ENCODE measurements around the gene NFIA. TPM values are rescaled to one million over a fixed set of nuclear protein-coding genes. Genes with fewer than 3 reads are reported as not detected.

The NFIA gene
- polyA plus RNA-seq, 3 donors, result 14.4 to 14.7 (median 14.6) TPM

DNA sequence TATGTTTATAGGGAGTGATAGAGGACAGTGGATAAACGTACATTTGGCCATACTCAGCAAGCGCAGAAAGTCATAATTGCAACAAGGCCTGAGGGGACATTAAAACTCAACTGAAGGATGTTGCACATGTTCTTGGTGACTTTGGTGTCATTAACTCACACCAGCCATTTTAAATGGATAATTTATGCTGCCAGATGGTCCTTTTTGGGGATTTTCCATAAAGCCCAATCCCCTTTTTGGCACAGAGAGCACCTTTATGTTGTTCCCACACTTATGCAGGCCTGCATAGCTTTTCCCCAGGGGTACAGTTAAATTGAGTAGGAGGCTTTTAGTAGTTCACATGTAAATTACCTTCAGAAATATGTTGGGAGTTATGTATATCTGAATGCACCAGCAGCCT is 279.6 kb downstream of the NFIA start:
- DNase-seq, result no peak

- DNase-seq, result no peak
Measured at GRCh38 chr1:61362351-61362750, 280.0 kb downstream of the NFIA start.

DNA sequence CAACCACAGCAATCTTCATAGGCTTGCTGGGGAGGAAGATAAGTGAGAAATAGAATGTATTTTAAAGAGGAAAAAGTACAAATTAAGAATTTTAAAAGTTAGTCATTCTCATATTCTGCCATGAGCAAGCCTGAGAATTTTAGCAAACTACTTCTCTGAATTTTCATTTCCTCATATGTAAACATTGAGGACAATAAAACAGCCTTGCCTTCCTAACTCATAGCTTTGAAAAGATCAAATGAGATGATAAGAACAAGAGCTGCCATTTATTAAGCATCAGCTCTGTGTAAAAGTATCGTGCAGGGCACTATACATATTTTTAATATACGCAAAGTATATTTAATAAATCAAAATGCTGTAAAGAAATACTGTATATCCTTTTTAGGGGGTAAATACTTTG is 286.0 kb downstream of the NFIA start:
- no peak for DNase-seq

- no peak for DNase-seq
Measured at GRCh38 chr1:61368876-61369275, 286.5 kb downstream of the NFIA start.

GRCh38 chr1:61370177-61370912 is 288.0 kb downstream of the NFIA start:
- DNase-seq, result no peak

DNA sequence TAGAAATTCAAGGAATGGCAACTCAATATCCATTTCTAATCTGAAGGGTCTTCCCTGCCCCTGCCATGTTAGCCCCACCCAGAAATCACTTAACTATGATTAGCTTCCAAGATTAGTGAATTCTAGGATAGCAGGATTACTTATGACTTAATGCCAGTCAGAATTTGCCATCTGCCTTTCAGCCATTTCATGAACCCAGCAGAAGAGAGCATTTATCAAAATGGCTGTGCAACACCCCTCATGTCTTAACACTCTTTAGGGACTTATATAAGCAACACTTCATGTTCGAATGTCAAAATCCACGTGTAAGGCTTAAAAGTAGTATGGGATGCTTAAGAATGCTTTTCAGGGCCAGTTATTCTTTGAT is 288.5 kb downstream of the NFIA start:
- no peak for DNase-seq

DNA sequence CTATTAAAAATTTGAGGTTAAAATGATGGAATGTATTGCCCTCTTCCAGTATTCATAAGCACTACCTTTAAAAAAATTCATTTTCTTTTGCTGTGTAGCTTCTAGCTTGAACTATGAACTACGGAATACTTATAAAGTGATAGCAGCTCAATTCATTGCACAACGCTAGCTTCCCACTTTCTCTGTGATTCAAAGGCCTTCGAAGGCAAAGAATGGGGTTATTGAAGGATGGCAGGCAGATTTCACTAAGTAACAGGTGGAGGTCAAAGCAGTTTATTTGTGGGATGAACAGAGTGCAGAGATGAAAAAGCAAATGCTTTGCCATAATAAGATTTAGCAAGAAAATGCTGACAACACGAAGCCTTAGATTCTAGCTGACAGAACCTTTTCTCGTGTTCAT is 290.6 kb downstream of the NFIA start:
- DNase-seq, result no peak

GRCh38 chr1:61374156-61374555 is 291.8 kb downstream of the NFIA start:
- no peak for DNase-seq

DNA sequence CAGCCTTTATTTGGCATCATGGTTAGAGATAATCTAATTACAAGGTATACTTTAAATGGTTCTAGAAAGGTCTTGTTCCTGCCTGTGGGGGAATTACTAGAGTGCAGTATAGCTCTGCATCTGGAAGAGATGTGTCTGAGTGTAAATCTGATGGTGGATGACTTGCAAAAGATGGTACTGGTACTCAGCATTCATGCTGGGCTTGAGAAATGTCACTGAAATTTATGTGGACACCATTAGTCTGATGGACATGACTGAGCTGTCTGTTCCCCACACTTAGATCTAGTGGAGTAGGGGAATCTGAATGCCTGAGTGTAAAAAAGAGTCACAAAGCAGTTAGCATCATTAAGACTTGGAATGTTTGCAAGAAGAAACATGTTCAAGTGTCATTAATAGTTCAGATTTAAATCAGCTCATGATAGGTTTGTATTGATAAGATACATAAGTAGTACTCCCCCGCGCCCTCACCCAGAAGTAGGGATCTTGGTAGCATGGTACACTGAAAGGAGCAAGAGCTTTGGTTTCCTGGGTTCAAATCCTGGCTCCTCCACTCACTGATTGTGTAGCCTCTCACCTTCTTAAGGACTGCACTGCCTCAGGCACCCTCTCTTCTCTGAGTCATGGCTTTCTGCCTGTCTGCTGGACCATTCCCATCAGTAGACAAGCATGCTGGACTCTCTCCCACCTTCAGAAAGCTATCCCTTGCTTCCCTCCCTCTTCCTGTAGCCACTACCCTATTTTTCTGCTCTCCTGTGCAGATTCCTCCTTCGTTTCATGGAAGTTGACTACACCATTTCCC is 292.9 kb downstream of the NFIA start:
- DNase-seq, result no peak

GRCh38 chr1:61376151-61376550 is 293.8 kb downstream of the NFIA start:
- no peak for DNase-seq

DNA sequence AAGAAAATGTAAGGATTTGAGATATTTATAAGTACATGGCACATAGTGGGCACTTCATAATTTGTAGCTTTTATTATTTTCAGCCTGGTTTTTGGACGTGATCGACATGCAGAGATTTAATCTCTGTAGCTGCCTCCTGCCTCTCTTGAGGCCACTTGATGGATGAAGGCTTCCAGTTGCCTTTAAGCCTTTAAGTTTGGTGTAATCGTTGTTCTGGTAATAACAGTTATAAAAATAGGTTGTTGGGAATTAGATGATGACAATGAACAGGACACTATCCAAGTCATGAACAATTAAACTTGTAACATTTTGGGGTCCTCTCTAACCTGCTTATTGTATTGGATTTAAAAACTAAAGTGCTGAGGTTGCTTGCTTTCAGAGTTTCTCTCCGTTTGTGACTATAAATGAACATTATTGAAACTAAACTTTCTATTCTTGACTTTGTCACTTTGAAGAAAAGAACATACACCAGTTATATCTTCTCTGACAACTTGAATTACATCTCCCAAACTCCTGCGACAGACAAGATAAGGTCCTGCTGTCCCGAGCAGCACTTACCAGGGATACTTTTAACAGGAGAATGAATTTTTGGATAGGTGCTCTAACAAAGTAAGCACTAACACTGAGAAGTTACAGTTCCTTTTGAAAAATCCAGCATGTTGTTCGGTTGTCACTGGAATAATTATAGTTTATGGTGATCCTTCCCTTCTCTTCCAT is 295.0 kb downstream of the NFIA start:
- DNase-seq, result no peak

- no peak for DNase-seq
Measured at GRCh38 chr1:61378494-61379180, 296.3 kb downstream of the NFIA start.

DNA sequence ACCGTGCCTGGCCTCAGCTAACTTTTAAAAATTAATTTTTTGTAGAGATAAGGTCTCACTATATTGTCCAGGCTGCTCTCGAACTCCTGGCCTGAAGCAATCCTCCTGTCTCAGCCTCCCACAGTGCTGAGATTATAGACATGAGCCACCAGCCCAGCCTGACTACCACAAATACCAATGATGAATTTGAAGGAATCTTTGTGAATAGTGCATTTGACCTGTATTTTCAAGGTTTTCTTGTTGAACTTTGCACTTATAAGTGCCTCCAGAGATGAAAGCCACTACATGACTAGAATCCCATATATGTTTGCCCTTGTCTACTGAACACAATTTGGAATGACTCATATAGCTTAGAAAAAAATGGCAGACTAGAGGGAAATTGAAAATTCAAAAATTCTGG is 297.3 kb downstream of the NFIA start:
- DNase-seq, result no peak

GRCh38 chr1:61380561-61380960 is 298.2 kb downstream of the NFIA start:
- DNase-seq, result no peak

GRCh38 chr1:61386323-61386722 is 304.0 kb downstream of the NFIA start:
- DNase-seq, result no peak

DNA sequence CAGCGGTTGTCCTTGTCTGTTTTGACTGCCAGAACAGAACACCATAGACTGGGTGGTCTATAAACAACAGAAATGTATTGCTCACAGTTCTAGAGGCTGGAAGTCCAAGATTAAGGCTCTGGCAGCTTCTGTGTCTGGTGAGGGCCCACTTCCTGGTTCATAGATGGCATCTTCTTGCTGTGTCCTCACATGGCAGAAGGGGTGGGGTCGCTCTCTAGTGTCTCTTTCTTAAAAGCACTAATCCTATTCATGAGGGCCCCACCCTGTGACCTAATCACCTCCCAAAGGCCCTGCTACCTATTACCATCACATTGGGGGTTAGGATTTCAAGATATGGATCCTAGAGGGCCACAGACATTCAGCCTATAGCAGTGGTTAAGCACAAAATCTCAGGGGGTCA is 304.4 kb downstream of the NFIA start:
- DNase-seq, result no peak

- DNase-seq, result no peak
Measured at GRCh38 chr1:61387829-61388228, 305.5 kb downstream of the NFIA start.

DNA sequence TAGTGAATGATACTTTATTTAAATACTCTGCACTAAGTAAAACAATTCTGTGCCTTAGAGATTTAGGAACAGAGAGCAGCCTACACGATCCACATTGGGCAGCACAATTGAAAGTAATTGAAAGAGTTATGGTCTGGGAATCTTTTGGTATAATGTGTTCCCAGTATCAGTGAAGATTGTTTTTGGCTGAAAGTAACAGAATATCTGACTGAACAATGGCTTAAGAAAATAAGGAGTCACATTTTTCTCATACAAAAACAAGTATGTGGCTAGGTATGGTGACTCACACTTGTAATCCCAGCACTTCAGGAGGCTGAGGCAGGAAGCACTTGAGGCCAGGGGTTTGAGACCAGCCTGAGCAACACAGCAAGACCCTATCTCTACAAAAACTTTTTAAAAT is 306.2 kb downstream of the NFIA start:
- no peak for DNase-seq

- DNase-seq, result no peak
Measured at GRCh38 chr1:61389194-61389925, 307.0 kb downstream of the NFIA start.

DNA sequence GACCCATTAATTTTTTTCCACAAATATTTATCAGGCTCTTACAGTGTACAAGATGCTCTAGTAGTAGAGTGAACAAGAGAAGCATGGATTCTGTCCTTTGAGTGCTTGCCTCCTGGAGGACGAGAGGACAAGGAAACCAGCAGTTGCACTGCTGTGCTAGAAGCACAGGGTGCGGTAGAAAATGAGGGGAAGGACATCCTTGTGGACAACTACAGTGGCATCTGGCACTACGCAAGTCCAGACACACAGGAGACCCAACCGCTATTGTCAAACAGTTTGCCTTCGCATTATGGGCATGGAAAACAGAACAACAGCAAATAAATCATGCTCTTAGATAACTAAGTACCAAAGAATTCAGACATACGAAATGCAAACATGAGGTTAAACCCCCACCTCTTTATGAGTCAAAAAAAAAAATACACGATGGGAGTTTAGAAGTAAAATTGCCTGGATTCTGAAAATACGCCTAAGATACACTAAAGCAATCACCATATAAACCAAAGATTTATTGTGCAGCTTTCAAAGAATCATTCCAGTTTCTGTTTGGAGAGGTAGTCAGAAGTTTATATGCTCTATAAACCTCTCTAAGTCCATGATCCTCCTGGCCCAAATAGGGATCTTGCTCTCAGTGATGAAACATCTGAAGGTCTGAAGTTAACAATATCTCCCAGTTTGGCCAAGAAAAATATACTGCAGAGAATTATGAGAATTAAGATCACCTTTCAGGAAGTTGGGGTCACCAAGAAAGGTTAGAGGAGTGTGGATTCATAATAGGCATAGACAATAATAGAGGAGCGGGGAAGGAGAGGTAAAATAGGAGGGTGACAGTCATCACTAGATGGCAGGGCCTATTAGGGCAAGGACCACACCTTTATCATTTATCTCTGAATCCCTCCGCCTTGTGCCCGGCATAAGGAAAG is 307.8 kb downstream of the NFIA start:
- DNase-seq, result no peak

Data from renal pelvis (tissue), 4 donors.